ENCODE measurements around the gene KMT5B. TPM values are rescaled to one million over a fixed set of nuclear protein-coding genes. Genes with fewer than 3 reads are reported as not detected.
A peak's percentile ranks its signal among the peaks of the same experiment; 100 is the strongest.

KMT5B gene
- total RNA-seq, 1 donor from 2014 or later, result 54.7 TPM

DNA sequence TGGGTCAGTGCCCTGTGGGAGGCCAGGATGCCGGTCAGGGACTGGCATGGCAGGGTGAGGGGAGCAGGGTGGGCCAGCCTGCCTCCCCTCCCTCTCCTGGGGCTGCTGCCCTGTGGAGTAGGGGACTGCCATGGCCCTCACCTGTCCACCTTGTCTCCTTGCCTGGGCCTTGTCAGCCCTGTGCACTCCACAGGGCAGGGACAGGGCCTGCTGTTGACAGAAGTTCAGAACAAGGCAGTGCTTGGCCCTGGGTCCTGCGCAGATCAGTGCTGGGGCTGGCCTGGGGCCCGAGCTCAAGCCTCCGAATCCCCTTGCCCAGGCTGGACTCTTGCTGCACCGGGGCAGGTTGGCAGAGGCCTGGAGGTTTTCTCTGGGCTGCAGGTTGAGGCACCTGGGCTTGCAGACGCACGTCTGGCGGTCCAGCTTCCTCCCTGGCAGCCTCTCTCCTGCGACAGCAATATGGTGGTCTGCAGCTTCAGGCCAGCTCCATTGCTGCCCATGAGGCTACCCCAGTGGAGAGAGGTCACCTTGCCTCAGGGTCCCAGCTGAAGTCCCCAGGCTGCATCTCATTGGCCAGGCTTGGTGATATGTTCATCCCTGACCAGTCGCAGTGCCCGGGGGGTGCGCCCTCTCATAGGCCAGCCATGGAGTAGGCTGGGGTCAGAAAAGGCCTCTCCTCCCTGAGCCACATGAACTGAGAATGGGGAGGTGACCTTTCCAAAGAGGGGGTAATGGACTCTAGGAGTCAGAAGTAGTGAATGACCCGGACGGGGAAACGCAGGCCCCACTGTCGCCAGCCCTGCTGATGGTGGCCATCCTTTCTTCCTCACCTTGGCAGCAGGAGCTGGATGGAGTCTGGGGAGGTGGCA is 70.4 kb downstream of the KMT5B start:
- no peak for DNase-seq

DNA sequence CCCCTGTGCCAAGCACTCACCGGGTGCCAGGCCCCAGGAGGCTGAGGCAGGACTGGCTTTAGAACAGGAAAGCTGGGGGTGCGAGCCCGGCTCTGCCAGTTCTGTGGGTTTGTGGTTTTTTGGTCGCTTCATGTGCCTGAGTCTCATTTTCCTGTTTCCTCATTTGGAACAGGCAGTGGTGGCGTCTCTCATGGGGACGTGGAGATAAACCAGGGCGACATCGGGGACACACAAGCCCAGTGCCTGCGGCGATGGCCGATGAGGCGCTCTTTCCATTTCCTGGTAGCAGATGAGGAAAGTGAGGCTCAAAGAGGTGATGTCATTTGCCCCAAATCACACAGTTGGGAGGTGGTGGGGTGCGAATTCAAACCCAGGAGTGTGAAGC is 71.1 kb downstream of the KMT5B start:
- no peak for DNase-seq

GRCh38 chr11:68141246-68142027 is 71.7 kb downstream of the KMT5B start:
- DNase-seq, result no peak

DNA sequence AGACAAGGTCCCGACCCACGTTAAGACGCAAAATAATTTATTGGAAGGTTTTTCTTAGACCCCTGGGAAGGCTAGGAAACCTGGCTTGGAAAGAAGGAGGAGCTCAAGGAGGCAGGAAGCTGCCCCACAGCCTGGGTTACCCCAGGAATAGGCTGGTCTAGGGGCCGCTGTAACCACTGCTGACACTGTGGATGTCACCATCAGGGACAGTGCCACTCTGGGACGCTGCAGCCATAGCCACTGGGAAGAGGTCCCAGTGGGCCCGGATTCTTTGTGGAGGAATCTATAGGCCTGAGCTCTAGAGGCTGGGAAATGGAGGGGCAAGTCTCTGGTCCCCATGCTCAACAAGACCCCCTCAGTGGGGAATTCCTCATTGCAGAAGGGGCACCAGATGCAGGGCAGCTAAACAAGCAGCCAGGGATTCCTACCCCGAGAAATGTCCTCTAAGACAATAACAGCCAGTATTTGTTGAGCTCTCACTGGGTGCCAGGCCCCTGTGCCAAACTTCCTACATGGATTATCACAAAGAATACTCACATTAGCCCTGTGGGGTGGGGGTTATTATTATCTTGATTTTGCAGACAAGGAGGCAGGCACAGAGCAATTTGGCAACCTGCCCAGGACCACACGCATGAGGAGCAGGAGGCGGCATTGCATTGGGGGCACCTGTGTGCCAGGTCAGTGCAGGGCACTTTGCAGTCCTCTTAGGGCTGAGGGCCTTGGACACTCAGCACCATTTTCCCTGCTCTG is 72.4 kb downstream of the KMT5B start:
- no peak for DNase-seq

- no peak for DNase-seq
Measured at GRCh38 chr11:68138237-68138636, 74.9 kb downstream of the KMT5B start.

DNA sequence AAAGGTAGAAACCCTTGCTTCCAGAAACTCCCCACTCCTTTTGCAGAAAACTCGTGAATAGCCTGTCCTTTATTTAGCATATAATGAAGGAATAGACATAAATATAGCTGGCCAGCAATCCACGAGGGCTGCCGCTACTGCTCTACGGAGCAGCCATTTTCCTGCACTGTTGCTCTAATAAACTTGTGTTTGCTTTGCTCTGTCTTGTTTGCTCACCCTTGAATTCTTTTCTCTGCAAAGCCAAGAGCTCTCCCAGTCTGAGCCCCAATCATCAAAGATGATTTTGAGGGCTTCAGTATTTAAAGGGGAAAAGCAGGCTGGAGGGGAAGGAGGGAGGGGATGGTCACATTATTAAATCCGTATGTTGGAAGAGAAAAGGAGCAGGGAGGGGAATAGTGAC is 75.3 kb downstream of the KMT5B start:
- DNase-seq, result peak; percentile 33

- no peak for DNase-seq
Measured at GRCh38 chr11:68136866-68137265, 76.2 kb downstream of the KMT5B start.

GRCh38 chr11:68135161-68135560 is 77.9 kb downstream of the KMT5B start:
- no peak for DNase-seq

- DNase-seq, result no peak
Measured at GRCh38 chr11:68133761-68134160, 79.3 kb downstream of the KMT5B start.

- no peak for DNase-seq
Measured at GRCh38 chr11:68130121-68130520, 83.0 kb downstream of the KMT5B start.

GRCh38 chr11:68128682-68129327 is 84.3 kb downstream of the KMT5B start:
- no peak for DNase-seq

- DNase-seq, result peak; percentile 89
Measured at GRCh38 chr11:68127714-68128681, 85.1 kb downstream of the KMT5B start.

GRCh38 chr11:68125164-68125563 is 87.9 kb downstream of the KMT5B start:
- no peak for DNase-seq

DNA sequence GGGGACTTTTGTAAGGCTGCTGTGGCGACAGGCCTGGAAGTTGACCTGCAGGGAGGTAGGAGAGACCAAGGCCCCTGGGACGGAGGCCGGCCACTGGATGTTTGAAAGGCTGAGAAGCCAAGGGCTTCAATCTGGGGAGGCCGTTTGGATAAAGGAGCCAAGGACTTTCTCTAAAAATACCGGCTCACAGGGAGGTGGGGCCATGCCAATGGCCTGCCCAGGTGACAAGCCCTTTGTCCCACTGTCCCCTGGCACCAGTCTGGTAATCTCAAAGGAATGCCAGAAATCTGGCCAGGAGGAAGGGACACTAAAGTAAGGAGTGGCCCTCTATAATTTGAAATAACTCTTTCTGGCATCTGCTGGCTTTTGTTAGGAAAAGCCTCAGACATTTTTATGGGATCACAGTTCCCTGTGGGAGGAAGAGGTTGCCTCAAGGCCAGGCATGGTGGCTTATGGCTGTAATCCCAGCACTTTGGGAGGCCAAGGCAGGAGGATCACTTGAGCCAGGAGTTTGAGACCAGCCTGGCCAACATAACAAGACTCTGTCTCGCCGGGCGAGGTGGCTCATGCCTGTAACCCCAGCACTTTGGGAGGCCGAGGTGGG is 90.1 kb downstream of the KMT5B start:
- no peak for DNase-seq

DNA sequence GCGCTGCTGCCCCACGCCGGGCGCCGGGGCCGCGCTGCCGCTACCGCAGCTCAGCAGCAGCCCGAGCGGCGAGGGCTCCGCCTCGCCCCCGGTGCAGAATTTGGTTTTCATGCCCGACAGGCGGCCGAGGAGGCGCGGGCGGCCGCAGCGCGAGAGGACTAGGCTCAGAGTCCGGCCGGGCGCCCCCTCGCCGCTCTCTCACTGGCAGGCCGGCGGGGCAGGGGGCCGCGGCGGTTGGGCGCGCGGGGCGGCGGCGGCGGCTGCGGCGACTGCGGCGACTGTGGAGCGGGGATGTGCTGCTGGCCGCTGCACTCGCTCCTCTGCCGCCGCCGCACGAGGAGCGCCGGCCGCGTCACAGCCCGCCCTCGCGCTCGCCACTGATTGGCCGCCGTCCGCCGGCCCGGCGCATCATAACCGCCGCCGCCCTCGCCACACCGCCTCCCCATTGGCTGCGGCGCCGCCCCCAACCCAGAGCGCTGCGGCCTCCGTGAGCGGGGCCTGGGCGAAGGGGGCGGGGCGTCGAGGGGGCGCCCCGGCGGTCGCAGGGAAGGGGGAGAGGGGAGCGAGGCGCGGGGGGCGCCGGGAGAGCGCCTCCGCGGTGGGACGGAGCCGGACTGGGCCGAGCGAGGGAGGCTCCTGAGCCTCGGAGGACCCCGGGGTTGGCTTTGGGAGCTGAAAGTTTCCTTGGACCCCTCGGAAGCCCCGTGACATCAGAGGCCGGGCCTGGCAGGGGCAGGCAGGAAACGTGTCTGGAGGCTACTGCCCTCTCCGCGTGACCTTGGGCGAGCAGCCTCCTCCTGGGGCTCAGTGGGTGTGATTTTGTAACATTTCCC is 91.8 kb downstream of the KMT5B start, which contains the start of gene CHKA:
CHKA (minus strand) TSS at position 322 of the 833 bp plus-strand sequence; CDS start at position 111, 211 bp downstream.
- peak; percentile 98 for DNase-seq

DNA sequence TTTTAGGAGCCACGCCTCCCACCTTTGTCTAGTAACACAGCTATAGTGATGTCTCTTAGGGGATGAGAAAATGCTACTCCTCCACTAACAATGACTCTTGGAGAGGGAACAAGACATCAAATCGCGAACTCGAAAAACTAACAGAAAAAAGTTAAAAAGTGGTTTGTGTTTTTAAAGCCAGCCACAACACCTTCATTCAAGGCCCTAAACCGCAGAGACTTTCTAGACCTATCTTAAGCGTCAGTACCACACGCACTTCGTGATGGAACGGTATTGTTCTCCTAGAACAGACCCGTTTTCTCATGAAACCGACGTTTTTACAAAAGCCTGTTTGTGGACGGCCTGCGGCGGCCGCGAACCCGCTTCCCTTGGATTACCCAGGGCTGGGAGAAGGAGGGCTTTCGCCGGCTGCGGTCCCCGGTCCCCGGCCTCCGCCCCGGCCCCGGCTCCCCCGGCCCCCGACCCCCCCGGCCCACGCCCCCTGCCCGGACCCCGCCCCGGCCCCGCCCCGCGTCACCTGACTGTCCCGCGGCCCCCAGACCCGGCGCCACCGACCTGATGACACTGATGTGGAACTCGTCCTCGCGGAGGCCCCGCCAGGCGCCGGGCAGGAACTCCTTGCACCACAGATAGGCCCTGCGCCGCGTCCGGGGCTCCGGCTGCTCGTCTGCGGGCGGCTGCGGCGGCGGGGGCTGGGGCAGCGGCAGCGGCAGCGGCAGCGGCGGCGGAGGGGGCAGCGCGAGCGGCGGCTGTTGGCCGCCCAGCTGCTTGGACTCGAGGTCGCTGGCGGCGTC is 92.6 kb downstream of the KMT5B start:
- peak; percentile 65 for DNase-seq

GRCh38 chr11:68118706-68119448 is 94.2 kb downstream of the KMT5B start:
- DNase-seq, result peak; percentile 39

Measured in tongue (tissue), 2 donors.